AG08395 (cell line): ENCODE measurements around the gene EEA1.
"Not testable (repeated sequence)": the region's sequence is repeated elsewhere in the genome, so short reads cannot be mapped to it uniquely, and the experiment has no call there.

ENCODE experiments used
- DNase-seq: peaks from one replicate; pipeline ENCODE4 v3.0.0; 2012; ENCODE audit warnings: mixed read lengths, low spot score

The EEA1 gene

GRCh38 chr12:92928962-92929915, at the start of gene EEA1:
EEA1 (minus strand) TSS chr12:92929295; CDS start chr12:92929066, 229 bp downstream.
- DNase-seq = peak; percentile 98

- no peak for DNase-seq
Observed at GRCh38 chr12:92978607-92979006, 49.5 kb upstream of the EEA1 start.

GRCh38 chr12:92977326-92977725, 48.2 kb upstream of the EEA1 start:
- no peak for DNase-seq

GRCh38 chr12:92974759-92975158, 45.7 kb upstream of the EEA1 start:
- no peak for DNase-seq

- DNase-seq = peak; percentile 17
Observed at GRCh38 chr12:92973614-92974013, 44.5 kb upstream of the EEA1 start.

- DNase-seq = peak; percentile 62
Observed at GRCh38 chr12:92971859-92972524, 42.9 kb upstream of the EEA1 start.

- no peak for DNase-seq
Observed at GRCh38 chr12:92968176-92968813, 39.2 kb upstream of the EEA1 start.

GRCh38 chr12:92964378-92964777, 35.3 kb upstream of the EEA1 start:
- DNase-seq = not testable (repeated sequence)

- peak; percentile 9 for DNase-seq
Observed at GRCh38 chr12:92961949-92962348, 32.9 kb upstream of the EEA1 start.

- peak; percentile 42 for DNase-seq
Observed at GRCh38 chr12:92955997-92956663, 27.0 kb upstream of the EEA1 start.

GRCh38 chr12:92953747-92954146, 24.7 kb upstream of the EEA1 start:
- no peak for DNase-seq

GRCh38 chr12:92952394-92952793, 23.3 kb upstream of the EEA1 start:
- no peak for DNase-seq

GRCh38 chr12:92951006-92951405, 21.9 kb upstream of the EEA1 start:
- DNase-seq = no peak

- no peak for DNase-seq
Observed at GRCh38 chr12:92950011-92950410, 20.9 kb upstream of the EEA1 start.

- DNase-seq = no peak
Observed at GRCh38 chr12:92949466-92949865, 20.4 kb upstream of the EEA1 start.

GRCh38 chr12:92947589-92948215, 18.6 kb upstream of the EEA1 start:
- no peak for DNase-seq

- DNase-seq = no peak
Observed at GRCh38 chr12:92945659-92946220, 16.6 kb upstream of the EEA1 start.

GRCh38 chr12:92943482-92944250, 14.6 kb upstream of the EEA1 start:
- no peak for DNase-seq

- peak; percentile 14 for DNase-seq
Observed at GRCh38 chr12:92942905-92943304, 13.8 kb upstream of the EEA1 start.

GRCh38 chr12:92939116-92939515, 10.0 kb upstream of the EEA1 start:
- no peak for DNase-seq

GRCh38 chr12:92938638-92939037, 9.5 kb upstream of the EEA1 start:
- no peak for DNase-seq
